ENCODE results near the gene HTT.

DNA sequence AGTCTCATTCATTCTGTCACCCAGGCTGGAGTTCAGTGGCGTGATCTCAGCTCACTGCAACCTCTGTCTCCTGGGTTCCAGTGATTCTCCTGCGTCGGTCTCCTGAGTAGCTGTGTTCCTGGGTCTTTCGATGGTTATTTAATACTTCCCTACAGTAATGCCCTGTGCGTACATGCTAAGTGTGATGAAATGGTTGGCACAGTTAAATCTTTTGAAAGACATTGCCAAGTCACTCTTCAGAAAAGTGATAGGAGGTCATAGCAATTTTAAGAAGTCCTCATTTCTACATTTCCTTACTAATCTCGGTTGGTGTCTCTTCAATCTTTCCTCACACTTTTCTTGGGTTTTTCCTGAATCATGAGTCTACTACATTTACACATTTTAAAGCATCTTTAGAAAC, 14.5 kb upstream of the HTT start:
- TF ChIP-seq, protein P1, sequence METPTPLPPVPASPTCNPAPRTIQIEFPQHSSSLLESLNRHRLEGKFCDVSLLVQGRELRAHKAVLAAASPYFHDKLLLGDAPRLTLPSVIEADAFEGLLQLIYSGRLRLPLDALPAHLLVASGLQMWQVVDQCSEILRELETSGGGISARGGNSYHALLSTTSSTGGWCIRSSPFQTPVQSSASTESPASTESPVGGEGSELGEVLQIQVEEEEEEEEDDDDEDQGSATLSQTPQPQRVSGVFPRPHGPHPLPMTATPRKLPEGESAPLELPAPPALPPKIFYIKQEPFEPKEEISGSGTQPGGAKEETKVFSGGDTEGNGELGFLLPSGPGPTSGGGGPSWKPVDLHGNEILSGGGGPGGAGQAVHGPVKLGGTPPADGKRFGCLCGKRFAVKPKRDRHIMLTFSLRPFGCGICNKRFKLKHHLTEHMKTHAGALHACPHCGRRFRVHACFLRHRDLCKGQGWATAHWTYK (CRISPR knock-in tag; IDR thresholded peaks at IDR 0.05): no peak
- TF ChIP-seq JUND (IDR thresholded peaks at IDR 0.05; ENCODE audit: borderline replicate concordance, low read depth, low read length): no peak
- TF ChIP-seq JUND (tag; IDR thresholded peaks at IDR 0.05; ENCODE audit: borderline replicate concordance, low read depth, low read length): no peak
- TF ChIP-seq KLF1 (tag; IDR thresholded peaks at IDR 0.05): no peak
- no peak for TF ChIP-seq FOXK1 (CRISPR knock-in tag; IDR thresholded peaks at IDR 0.05; ENCODE audit: borderline replicate concordance)
- no peak for TF ChIP-seq ATF7 (IDR thresholded peaks at IDR 0.05)
- TF ChIP-seq EP300 (IDR thresholded peaks at IDR 0.05; ENCODE audit: low read length): no peak
- TF ChIP-seq POLR2A (conservative IDR thresholded peaks at IDR 0.05): no peak
- no peak for TF ChIP-seq MTA2 (IDR thresholded peaks at IDR 0.05; ENCODE audit: low read depth)
- TF ChIP-seq, protein P2, sequence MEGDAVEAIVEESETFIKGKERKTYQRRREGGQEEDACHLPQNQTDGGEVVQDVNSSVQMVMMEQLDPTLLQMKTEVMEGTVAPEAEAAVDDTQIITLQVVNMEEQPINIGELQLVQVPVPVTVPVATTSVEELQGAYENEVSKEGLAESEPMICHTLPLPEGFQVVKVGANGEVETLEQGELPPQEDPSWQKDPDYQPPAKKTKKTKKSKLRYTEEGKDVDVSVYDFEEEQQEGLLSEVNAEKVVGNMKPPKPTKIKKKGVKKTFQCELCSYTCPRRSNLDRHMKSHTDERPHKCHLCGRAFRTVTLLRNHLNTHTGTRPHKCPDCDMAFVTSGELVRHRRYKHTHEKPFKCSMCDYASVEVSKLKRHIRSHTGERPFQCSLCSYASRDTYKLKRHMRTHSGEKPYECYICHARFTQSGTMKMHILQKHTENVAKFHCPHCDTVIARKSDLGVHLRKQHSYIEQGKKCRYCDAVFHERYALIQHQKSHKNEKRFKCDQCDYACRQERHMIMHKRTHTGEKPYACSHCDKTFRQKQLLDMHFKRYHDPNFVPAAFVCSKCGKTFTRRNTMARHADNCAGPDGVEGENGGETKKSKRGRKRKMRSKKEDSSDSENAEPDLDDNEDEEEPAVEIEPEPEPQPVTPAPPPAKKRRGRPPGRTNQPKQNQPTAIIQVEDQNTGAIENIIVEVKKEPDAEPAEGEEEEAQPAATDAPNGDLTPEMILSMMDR (IDR thresholded peaks at IDR 0.05 in 2 of 3, conservative IDR thresholded peaks at IDR 0.05 in 1 of 3; ENCODE audit: insufficient read depth in 2 of 3, low read depth in 1 of 3, low read length in 3 of 3): no peak
- TF ChIP-seq SPI1 (IDR thresholded peaks at IDR 0.05; ENCODE audit: borderline replicate concordance, low read depth, low read length): no peak
- TF ChIP-seq JUN (IDR thresholded peaks at IDR 0.05; ENCODE audit: borderline replicate concordance, low read depth, low read length): no peak
- no peak for TF ChIP-seq JUN (CRISPR knock-in tag; IDR thresholded peaks at IDR 0.05; ENCODE audit: borderline replicate concordance)
- TF ChIP-seq CHCHD3 (CRISPR knock-in tag; IDR thresholded peaks at IDR 0.05): no peak
